IMR-90 (cell line): ENCODE data around the gene TSR1. TPM values are rescaled to one million over a fixed set of nuclear protein-coding genes. Genes with fewer than 3 reads are reported as not detected.

Experiments
- ATAC-seq: fragments of 200-7000 bp; cut with Tn5 transposase; 2 replicates; pipeline ENCODE4 v1.9.1; 2020; ENCODE audit warnings: low read depth, mild to moderate bottlenecking, moderate library complexity
- BruUV-seq: library from RNA; stranded (reverse); fragments of 400-500 nt; replicated peaks from 2 replicates; lab custom pipeline; 2021; lab: Mats Ljungman, UMichigan
- CTCF ChIA-PET: fragments of 300-600 bp; formaldehyde crosslinking; extraction: SDS; loops from one replicate; lab custom pipeline; 2021; ENCODE audit warnings: antibody characterized with exemption; lab: Yijun Ruan, JAX
- POLR2A ChIA-PET: fragments of 300-600 bp; sonication (Branson Sonifier 250); formaldehyde crosslinking; loops from one replicate; lab custom pipeline; 2022; ENCODE audit warnings: antibody characterized with exemption; ENCODE audit not compliant: unreplicated experiment; lab: Charles Lee
- DNase-seq: peaks from one replicate; pipeline ENCODE4 v3.0.0; 2013
- H2AFZ ChIP-seq: replicated peaks from 2 replicates; pipeline ENCODE3; 2013; ENCODE audit warnings: low read length, mild to moderate bottlenecking; ENCODE audit not compliant: poor library complexity
- H2AK5ac ChIP-seq: 2 replicates; pipeline ENCODE4 v1.6.1; 2013; ENCODE audit warnings: low read depth, low read length, inconsistent platforms
- H2AK9ac ChIP-seq: replicated peaks from 2 replicates; pipeline ENCODE3; 2013; ENCODE audit warnings: mild to moderate bottlenecking, low read depth, low read length, moderate library complexity; ENCODE audit not compliant: poor library complexity
- H2BK120ac ChIP-seq: 2 replicates; pipeline ENCODE4 v1.6.1; 2013; ENCODE audit warnings: low read depth, low read length, inconsistent platforms
- H2BK15ac ChIP-seq: 3 replicates; pipeline ENCODE4 v1.6.1; 2013; ENCODE audit warnings: low read depth, low read length, inconsistent platforms
- H2BK20ac ChIP-seq: 2 replicates; pipeline ENCODE4 v1.6.1; 2013; ENCODE audit warnings: low read depth, mild to moderate bottlenecking, inconsistent platforms, low read length, moderate library complexity
- H2BK5ac ChIP-seq: 2 replicates; pipeline ENCODE4 v1.6.1; 2013; ENCODE audit warnings: mild to moderate bottlenecking, low read depth, low read length, inconsistent platforms; ENCODE audit not compliant: poor library complexity, severe bottlenecking
- H3K14ac ChIP-seq: replicated peaks from 2 replicates; pipeline ENCODE4 v1.6.1; 2013; ENCODE audit warnings: low read depth, low read length, inconsistent platforms
- H3K18ac ChIP-seq: 2 replicates; pipeline ENCODE4 v1.6.1; 2013; ENCODE audit warnings: low read depth, low read length, control low read depth
- H3K23ac ChIP-seq: 2 replicates; pipeline ENCODE4 v1.6.1; 2013; ENCODE audit warnings: low read depth, low read length, inconsistent platforms
- H3K27ac ChIP-seq: 2 replicates; pipeline ENCODE4 v1.5.1; 2013; ENCODE audit warnings: mild to moderate bottlenecking, control low read depth, low read length; ENCODE audit not compliant: insufficient read depth
- H3K27me3 ChIP-seq: 2 replicates; pipeline ENCODE4 v1.6.1; 2013; ENCODE audit warnings: low read length; ENCODE audit not compliant: control insufficient read depth, insufficient read depth
- H3K36me3 ChIP-seq: 2 replicates; pipeline ENCODE4 v1.6.1; 2013; ENCODE audit warnings: low read length, mixed read lengths; ENCODE audit not compliant: control insufficient read depth, insufficient read depth
- H3K4ac ChIP-seq: 2 replicates; pipeline ENCODE4 v1.6.1; 2013; ENCODE audit warnings: low read depth, low read length, inconsistent platforms
- H3K4me1 ChIP-seq: 2 replicates; pipeline ENCODE4 v1.6.1; 2013; ENCODE audit warnings: low read length, mixed read lengths; ENCODE audit not compliant: control insufficient read depth, insufficient read depth
- H3K4me2 ChIP-seq: 2 replicates; pipeline ENCODE4 v1.6.1; 2013; ENCODE audit warnings: low read depth, mild to moderate bottlenecking, control low read depth, low read length, moderate library complexity
- H3K4me3 ChIP-seq: 2 replicates; pipeline ENCODE4 v1.5.1; 2013; ENCODE audit warnings: low read depth, mild to moderate bottlenecking, control low read depth, low read length, moderate library complexity; ENCODE audit not compliant: insufficient read depth
- H3K56ac ChIP-seq: 2 replicates; pipeline ENCODE4 v1.6.1; 2013; ENCODE audit warnings: low read length, inconsistent platforms; ENCODE audit not compliant: insufficient read depth; ENCODE audit errors: extremely low read depth
- H3K79me1 ChIP-seq, 2 experiments: 2 replicates each; pipeline ENCODE4 v1.6.1; 2013; ENCODE audit warnings: low read length in 2 of 2, inconsistent platforms in 1 of 2, low read depth in 1 of 2
- H3K9ac ChIP-seq: 2 replicates; pipeline ENCODE4 v1.6.1; 2013; ENCODE audit warnings: low read depth, low read length, control low read depth
- H3K9me1 ChIP-seq: 2 replicates; pipeline ENCODE4 v1.6.1; 2013; ENCODE audit warnings: low read length, inconsistent platforms; ENCODE audit not compliant: insufficient read depth
- H3K9me3 ChIP-seq: 2 replicates; pipeline ENCODE4 v1.6.1; 2013; ENCODE audit warnings: low read length; ENCODE audit not compliant: control insufficient read depth, insufficient read depth
- H4K20me1 ChIP-seq: 2 replicates; pipeline ENCODE4 v1.6.1; 2013; ENCODE audit warnings: low read length, inconsistent platforms; ENCODE audit not compliant: insufficient read depth
- H4K5ac ChIP-seq: 2 replicates; pipeline ENCODE4 v1.6.1; 2013; ENCODE audit warnings: mild to moderate bottlenecking, low read depth, low read length, control low read depth
- H4K8ac ChIP-seq, 2 experiments: 2 replicates each; pipeline ENCODE4 v1.6.1; 2013; ENCODE audit warnings: low read depth in 2 of 2, low read length in 2 of 2, control low read depth in 1 of 2, inconsistent platforms in 1 of 2
- H4K91ac ChIP-seq: 2 replicates; pipeline ENCODE4 v1.6.1; 2013; ENCODE audit warnings: low read depth, low read length, inconsistent platforms; ENCODE audit not compliant: insufficient read depth
- BHLHE40 ChIP-seq: fragments of 150-350 bp; IDR thresholded peaks from 2 replicates; pipeline ENCODE4 v1.6.1; 2016; ENCODE audit warnings: mild to moderate bottlenecking, low read depth, low read length
- CEBPB ChIP-seq: IDR thresholded peaks from 2 replicates; pipeline ENCODE4 v1.6.1; 2012; ENCODE audit warnings: low read depth, low read length, improper control_type of control experiment
- MXI1 ChIP-seq: IDR thresholded peaks from 2 replicates; pipeline ENCODE4 v1.6.1; 2012; ENCODE audit warnings: low read depth, mild to moderate bottlenecking, low read length, moderate library complexity, borderline replicate concordance
- NFE2L2 ChIP-seq: fragments of 150-350 bp; IDR thresholded peaks from 2 replicates; pipeline ENCODE4 v1.6.1; 2016; ENCODE audit warnings: low read depth, mild to moderate bottlenecking, low read length
- POLR2A ChIP-seq: IDR thresholded peaks from 2 replicates; pipeline ENCODE4 v1.6.1; 2012; ENCODE audit warnings: mild to moderate bottlenecking, low read depth, low read length
- RFX5 ChIP-seq: IDR thresholded peaks from 2 replicates; pipeline ENCODE4 v1.8.0; 2012; ENCODE audit warnings: low read depth, mild to moderate bottlenecking, low read length, moderate library complexity
- WGBS, 2 experiments: methylation state at CpG; one replicate each; pipeline versions ENCODE4 v1.1.5 to v1.1.7; 2013; ENCODE audit warnings: missing lambda C conversion rate in 2 of 2; ENCODE audit not compliant: insufficient read length in 1 of 2; ENCODE audit errors: extremely low coverage in 2 of 2; 5-methylcytosine and 5-hydroxymethylcytosine counted together
- dilution Hi-C: fragments of 300-500 bp; cut with HindIII; formaldehyde crosslinking; loops from one replicate; pipeline ENCODE4 v1.14.3; 2018; ENCODE audit warnings: low sequenced_read_pairs; ENCODE audit not compliant: unreplicated experiment
- in situ Hi-C: fragments of 300-500 bp; cut with MboI; formaldehyde crosslinking; loops from 3 replicates; pipeline ENCODE4 v1.14.3; 2019; ENCODE audit warnings: low sequenced_read_pairs, inconsistent platforms, mixed read lengths
- intact Hi-C: fragments of 100-400 bp; cut with micrococcal nuclease; formaldehyde crosslinking; loops from 2 replicates; pipeline ENCODE4 v1.10.0; 2022
- polyA plus RNA-seq, 3 experiments: library from polyadenylated mRNA; depleted of rRNA; stranded (reverse); fragments of >200 nt; gene quantifications; 2 replicates each; pipeline ENCODE4 v1.2.3, GENCODE V29; 2012; ENCODE audit warnings: low replicate concordance in 1 of 3
- total RNA-seq: library from RNA; depleted of rRNA; stranded (reverse); fragments of >200 nt; gene quantifications from 2 replicates; pipeline ENCODE4 v1.2.3, GENCODE V29; 2012
- TF ChIP-seq, protein P1 (sequence below): fragments of 150-350 bp; IDR thresholded peaks from 2 replicates; pipeline ENCODE4 v1.6.1; 2017; ENCODE audit warnings: mild to moderate bottlenecking, antibody characterized with exemption, low read length, low read depth

TSR1 gene
- total and polyA plus RNA-seq, 2 of the 4 experiments (the other 2 are of a cell fraction), result 22.6 to 72.6 TPM

DNA sequence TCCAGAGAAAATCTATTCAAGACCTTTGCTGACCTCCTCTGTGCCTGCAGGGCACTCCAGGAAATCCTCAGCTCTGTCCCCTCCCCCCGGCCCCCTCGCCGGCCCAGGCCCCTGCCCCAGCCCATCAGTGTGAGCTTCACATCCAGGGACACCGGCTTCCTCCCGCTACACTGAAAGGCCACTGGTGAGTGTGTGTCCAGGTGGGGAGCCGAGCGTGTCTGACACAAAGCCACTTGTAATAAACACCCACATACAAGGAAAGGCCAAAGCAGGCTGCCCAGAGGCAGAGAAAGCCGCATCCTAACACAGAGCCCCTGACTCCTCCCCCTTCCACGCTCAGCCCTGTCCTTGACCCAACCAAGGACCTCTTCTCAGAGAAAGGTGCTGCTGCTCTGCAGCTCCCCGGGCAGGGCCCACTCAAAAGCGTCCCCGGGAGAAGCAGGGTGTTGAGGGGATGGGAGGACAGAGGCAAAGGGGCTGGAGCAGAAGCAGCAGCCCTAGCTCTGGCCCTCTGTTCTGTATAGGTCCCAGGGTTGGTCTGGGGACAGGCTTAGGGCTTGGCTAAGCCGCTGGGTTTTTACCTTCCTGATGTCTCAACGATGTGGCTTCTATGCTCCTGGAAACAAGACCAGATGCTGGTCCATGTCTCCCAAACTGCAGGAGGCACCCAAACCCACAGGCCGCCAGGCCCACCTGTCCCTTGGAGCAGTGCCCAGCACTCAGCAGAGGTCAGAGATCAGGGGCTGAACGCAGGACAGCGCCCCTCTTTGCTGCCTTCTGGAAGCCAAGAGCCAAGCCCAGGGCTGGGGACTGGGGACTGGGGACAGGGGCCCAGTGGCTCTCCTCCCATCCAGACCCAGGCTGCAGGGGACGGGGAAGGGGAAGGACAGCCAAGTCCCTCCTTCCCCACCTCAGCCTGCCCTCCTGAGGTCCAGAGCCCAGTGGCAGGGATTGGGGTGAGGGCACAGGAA, 49.3 kb upstream of the TSR1 start:
- Histone ChIP-seq H4K91ac (no peak overlapping the region), H3K14ac (no peak overlapping the region), H2AK5ac (no peak overlapping the region), H3K9me1 (no peaks in the 10 kb centered on the region; the same call in 1 of the 2 replicates), H2BK120ac (no peak overlapping the region), H2BK20ac (no peak overlapping the region), H3K9me3 (no peaks in the 10 kb centered on the region), H3K9ac (no peak overlapping the region), H3K4me3 (no peak overlapping the region), H2AFZ (no peak overlapping the region), H4K20me1 (peaks cover 19% of the 10 kb centered on the region), H3K4ac (no peak overlapping the region), H3K56ac (no peak overlapping the region), H3K4me2 (no peak overlapping the region), H3K79me1 (peaks cover 9 to 26% of the 10 kb centered on the region in 2 experiments), H3K4me1 (peaks cover 2% of the 10 kb centered on the region; the same call in 1 of the 2 replicates), H3K36me3 (peaks cover 38% of the 10 kb centered on the region), H3K27ac (no peak overlapping the region), H4K5ac (no peak overlapping the region), H2AK9ac (no peak overlapping the region), H3K27me3 (no peaks in the 10 kb centered on the region), H3K18ac (no peak overlapping the region), H2BK15ac (no peak overlapping the region), H4K8ac (0 out of 4 replicates have a peak overlapping the region, but pooled peaks of 1 of the 2 experiments have one; percentile 34), H2BK5ac (no peak overlapping the region), H3K23ac (no peak overlapping the region)
- 74% methylated on average over 2 of the region's 18 CpGs; no CpG with 5 or more reads in 1 of the 2 experiments for WGBS, 2 experiments
- ChIA-PET CTCF (no interaction called here), POLR2A (interaction anchor here (0.6 kb wide), 1 partner anchor 26 kb away, joined by 4 read pairs; no protein-coding TSS in a partner anchor)
- no TSS peak for BruUV-seq
- intact Hi-C loops, result no loop called here
- dilution Hi-C loops, result no loop called here
- in situ Hi-C loops, result no loop called here
- TF ChIP-seq RFX5, result no peak
- TF ChIP-seq NFE2L2, result no peak
- TF ChIP-seq CEBPB, result no peak
- TF ChIP-seq POLR2A, result no peak
- no peak for TF ChIP-seq MXI1
- TF ChIP-seq, protein P1, sequence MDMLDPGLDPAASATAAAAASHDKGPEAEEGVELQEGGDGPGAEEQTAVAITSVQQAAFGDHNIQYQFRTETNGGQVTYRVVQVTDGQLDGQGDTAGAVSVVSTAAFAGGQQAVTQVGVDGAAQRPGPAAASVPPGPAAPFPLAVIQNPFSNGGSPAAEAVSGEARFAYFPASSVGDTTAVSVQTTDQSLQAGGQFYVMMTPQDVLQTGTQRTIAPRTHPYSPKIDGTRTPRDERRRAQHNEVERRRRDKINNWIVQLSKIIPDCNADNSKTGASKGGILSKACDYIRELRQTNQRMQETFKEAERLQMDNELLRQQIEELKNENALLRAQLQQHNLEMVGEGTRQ, result no peak
- no peak for TF ChIP-seq BHLHE40
- ATAC-seq, result no peak
- no peak for DNase-seq
